K562 (cell line): ENCODE data around the gene TRNP1. TPM values are rescaled to one million over a fixed set of nuclear protein-coding genes. Genes with fewer than 3 reads are reported as not detected.
A peak's percentile ranks its signal among the peaks of the same experiment; 100 is the strongest.

ENCODE experiments used
- ATAC-seq: fragments of 200-7000 bp; cut with Tn5 transposase; 3 replicates; pipeline ENCODE4 v1.9.1; 2020; ENCODE audit warnings: moderate library complexity
- BruUV-seq: library from RNA; stranded (reverse); fragments of 400-500 nt; replicated peaks from 2 replicates; lab custom pipeline; 2021; lab: Mats Ljungman, UMichigan
- CTCF ChIA-PET: fragments of 300-600 bp; formaldehyde crosslinking; extraction: SDS; loops from one replicate; lab custom pipeline; 2021; ENCODE audit warnings: low intra/inter-chr PET ratio; lab: Yijun Ruan, JAX
- POLR2A ChIA-PET: fragments of 300-600, 350-650 bp; sonication (Branson Sonifier 250); formaldehyde crosslinking; extraction: SDS; loops from one replicate; lab custom pipeline; 2021; ENCODE audit warnings: antibody characterized with exemption, inconsistent platforms; lab: Yijun Ruan, JAX
- DNase-seq, 4 experiments: peaks; one replicate each; pipeline versions ENCODE4 v3.0.0 to v3.0.0-alpha.2; 2011 to 2018; ENCODE audit warnings: low spot score in 3 of 4, mixed read lengths in 3 of 4; ENCODE audit errors: extremely low read depth in 1 of 4
- FAIRE-seq: peaks from 2 replicates; lab custom pipeline; 2011; peaks lifted over from hg19 to GRCh38; lab: Jason Lieb, UNC
- H2AFZ ChIP-seq: 2 replicates; pipeline ENCODE4 v1.6.0; 2011; ENCODE audit warnings: low read depth, low read length, control low read depth, inconsistent platforms
- H3K27ac ChIP-seq: fragments of 200-600 bp; 3 replicates; pipeline ENCODE4 v1.8.0; 2011; ENCODE audit warnings: low read depth, mild to moderate bottlenecking, control low read depth, inconsistent platforms, low read length, moderate library complexity, mixed read lengths; ENCODE audit errors: extremely low read depth
- H3K27me3 ChIP-seq, 2 experiments: fragments of 300-600 bp in 1 of 2; 2 replicates in 1 of 2; 3 replicates in 1 of 2; pipeline versions ENCODE4 v1.6.0 to v1.8.0; 2011; ENCODE audit warnings: inconsistent platforms in 2 of 2, low read length in 2 of 2, mild to moderate bottlenecking in 1 of 2, mixed read lengths in 1 of 2, moderate library complexity in 1 of 2; ENCODE audit not compliant: control insufficient read depth in 2 of 2, insufficient read depth in 2 of 2
- H3K36me3 ChIP-seq: fragments of 300-600 bp; 3 replicates; pipeline ENCODE4 v1.8.0; 2011; ENCODE audit warnings: mild to moderate bottlenecking, low read length, inconsistent platforms; ENCODE audit not compliant: control insufficient read depth, insufficient read depth
- H3K4me1 ChIP-seq, 2 experiments: fragments of 200-600 bp in 1 of 2; replicated peaks in 1 of 2; 2 replicates in 1 of 2; 3 replicates in 1 of 2; pipeline versions ENCODE4 v1.5.1 to v1.8.0; 2011; ENCODE audit warnings: inconsistent platforms in 2 of 2, low read length in 2 of 2, mild to moderate bottlenecking in 1 of 2, mixed read lengths in 1 of 2, moderate library complexity in 1 of 2; ENCODE audit not compliant: control insufficient read depth in 2 of 2, insufficient read depth in 2 of 2
- H3K4me2 ChIP-seq: 2 replicates; pipeline ENCODE4 v1.6.1; 2011; ENCODE audit warnings: low read length, control low read depth, inconsistent platforms, mixed read lengths; ENCODE audit not compliant: insufficient read depth
- H3K4me3 ChIP-seq: fragments of 200-600 bp; sonication (generic), shearing (Covaris generic); 2 replicates; pipeline ENCODE4 v1.5.1; 2016; ENCODE audit warnings: control low read depth, inconsistent platforms
- H3K79me2 ChIP-seq: fragments of 200-600 bp; 3 replicates; pipeline ENCODE4 v1.8.0; 2011; ENCODE audit warnings: low read length, inconsistent platforms; ENCODE audit not compliant: control insufficient read depth, insufficient read depth
- H3K9ac ChIP-seq, 2 experiments: 2 replicates each; pipeline versions ENCODE4 v1.6.0 to v1.6.1; 2011; ENCODE audit warnings: low read depth in 2 of 2, low read length in 2 of 2, control low read depth in 1 of 2, inconsistent platforms in 1 of 2, mild to moderate bottlenecking in 1 of 2, mixed read lengths in 1 of 2; ENCODE audit not compliant: insufficient read depth in 1 of 2
- H3K9me1 ChIP-seq: one replicate; pipeline ENCODE4 v1.6.0; 2011; ENCODE audit warnings: inconsistent platforms, mild to moderate bottlenecking, low read length, moderate library complexity; ENCODE audit not compliant: control insufficient read depth, insufficient read depth
- H3K9me3 ChIP-seq: replicated peaks from 2 replicates; pipeline ENCODE4 v1.5.1; 2011; ENCODE audit warnings: low read depth, low read length, inconsistent platforms; ENCODE audit not compliant: control insufficient read depth, insufficient read depth
- H4K20me1 ChIP-seq: replicated peaks from 2 replicates; pipeline ENCODE4 v1.6.1; 2011; ENCODE audit warnings: low read length, inconsistent platforms, mixed read lengths; ENCODE audit not compliant: control insufficient read depth, insufficient read depth
- CEBPB ChIP-seq: fragments of 450-650 bp; IDR thresholded peaks from 2 replicates; pipeline ENCODE4 v1.6.1; 2016; ENCODE audit warnings: missing genetic modification characterization, missing compliant biosample characterization
- CEBPG ChIP-seq, 3 experiments: fragments of 200-800 bp in 1 of 3; sonication (Bioruptor generic) in 1 of 3; sonication (generic) in 1 of 3; formaldehyde crosslinking in 1 of 3; IDR thresholded peaks in 2 of 3; conservative IDR thresholded peaks in 1 of 3; 2 replicates each; pipeline versions ENCODE4 v1.6.1 to v1.8.0; 2016 to 2022; ENCODE audit warnings: missing compliant biosample characterization in 2 of 3, missing genetic modification characterization in 2 of 3, mild to moderate bottlenecking in 1 of 3, missing genetic modification reagents in 1 of 3
- PHB2 ChIP-seq: fragments of 450-650 bp; IDR thresholded peaks from 2 replicates; pipeline ENCODE4 v1.6.1; 2017; ENCODE audit warnings: low read depth
- YY1 ChIP-seq, 3 experiments: IDR thresholded peaks; 2 replicates each; pipeline ENCODE4 v1.6.1; 2011; ENCODE audit warnings: low read length in 2 of 3, mild to moderate bottlenecking in 2 of 3, moderate library complexity in 2 of 3, borderline replicate concordance in 1 of 3, control low read depth in 1 of 3, low read depth in 1 of 3; ENCODE audit not compliant: insufficient read depth in 3 of 3, insufficient replicate concordance in 2 of 3, control insufficient read depth in 1 of 3, insufficient read length in 1 of 3; ENCODE audit errors: extremely low read depth in 1 of 3
- ZNF780A ChIP-seq: fragments of 250-450 bp; sonication (Bioruptor Pico); IDR thresholded peaks from 2 replicates; pipeline ENCODE4 v1.5.0; 2021; ENCODE audit warnings: mild to moderate bottlenecking
- ZNF79 ChIP-seq: fragments of 250-450 bp; sonication (Bioruptor Pico); IDR thresholded peaks from 2 replicates; pipeline ENCODE4 v1.4.0; 2020; ENCODE audit warnings: low read depth, mild to moderate bottlenecking, moderate library complexity
- WGBS: fragments of 100-300 bp; shearing (Covaris generic); methylation state at CpG from one replicate; pipeline ENCODE4 v1.1.6; 2016; ENCODE audit warnings: low coverage, mixed read lengths; ENCODE audit not compliant: insufficient coverage; ENCODE audit errors: missing lambda C conversion rate; 5-methylcytosine and 5-hydroxymethylcytosine counted together
- in situ Hi-C: fragments of 300-500 bp; cut with MboI; formaldehyde crosslinking; loops from 4 replicates; pipeline ENCODE4 v1.15.0; 2018; ENCODE audit warnings: inconsistent platforms, mixed read lengths
- intact Hi-C: fragments of 100-400 bp; cut with micrococcal nuclease; formaldehyde crosslinking; loops from 2 replicates; pipeline ENCODE4 v1.14.2; 2022
- polyA plus RNA-seq, 8 experiments: library from polyadenylated mRNA; depleted of rRNA in 4 of 8; stranded (reverse) in 5 of 8; unstranded in 3 of 8; fragments of >200 nt; fragmentation: Nextera tagmentation in 2 of 8; fragmentation: Illumina TruSeq in 1 of 8; extraction: Ambion mirVana in 2 of 8; extraction: Trizol in 1 of 8; gene quantifications; 2 replicates each; pipeline versions ENCODE4 v1.2.1 to v1.2.3, GENCODE V29; 2011 to 2014; ENCODE audit warnings: inconsistent platforms in 1 of 8, missing spikeins in 1 of 8
- total RNA-seq, 7 experiments: library from RNA; depleted of rRNA in 6 of 7; stranded (reverse); fragments of >200 nt in 6 of 7; fragmentation: Illumina TruSeq in 2 of 7; extraction: Trizol in 2 of 7; gene quantifications; 2 replicates each; pipeline versions ENCODE4 v1.2.1 to v1.2.3, GENCODE V29; 2011 to 2021; ENCODE audit warnings: low replicate concordance in 1 of 7
- TF ChIP-seq, protein P1 (sequence below), 3 experiments: IDR thresholded peaks in 2 of 3; conservative IDR thresholded peaks in 1 of 3; 2 replicates each; pipeline ENCODE4 v1.5.1; 2011 to 2012; ENCODE audit warnings: low read length in 3 of 3, mild to moderate bottlenecking in 3 of 3, control low read depth in 2 of 3, improper control_type of control experiment in 1 of 3, inconsistent platforms in 1 of 3, low read depth in 1 of 3, mixed read lengths in 1 of 3, moderate library complexity in 1 of 3; ENCODE audit not compliant: insufficient read depth in 2 of 3
- TF ChIP-seq, protein P2 (sequence below), 2 experiments: IDR thresholded peaks; 2 replicates each; pipeline ENCODE4 v1.6.1; 2011; ENCODE audit warnings: borderline replicate concordance in 1 of 2, control low read depth in 1 of 2, low read depth in 1 of 2, low read length in 1 of 2, mild to moderate bottlenecking in 1 of 2, mixed read lengths in 1 of 2, moderate library complexity in 1 of 2; ENCODE audit not compliant: insufficient read depth in 1 of 2, insufficient read length in 1 of 2, poor library complexity in 1 of 2, severe bottlenecking in 1 of 2; ENCODE audit errors: extremely low read depth in 1 of 2
- TF ChIP-seq, protein P3 (sequence below): sonication (generic); formaldehyde crosslinking; IDR thresholded peaks from 2 replicates; pipeline ENCODE4 v1.8.1; 2023; ENCODE audit warnings: mild to moderate bottlenecking, missing genetic modification reagents
- TF ChIP-seq, protein P4 (sequence below), 2 experiments: fragments of 250-450 bp in 1 of 2; fragments of 450-650 bp in 1 of 2; sonication (Bioruptor Pico) in 1 of 2; IDR thresholded peaks; 2 replicates each; pipeline versions ENCODE4 v1.6.1 to v1.8.0; 2016 to 2021; ENCODE audit warnings: mild to moderate bottlenecking in 2 of 2, moderate library complexity in 2 of 2, missing compliant biosample characterization in 1 of 2, missing genetic modification characterization in 1 of 2

TRNP1 gene
- total and polyA plus RNA-seq, 9 of the 15 experiments (the other 6 are each of a cell fraction or from before 2014, with no cell fraction given), result 0.03 to 1.3 (median 0.95) TPM

DNA sequence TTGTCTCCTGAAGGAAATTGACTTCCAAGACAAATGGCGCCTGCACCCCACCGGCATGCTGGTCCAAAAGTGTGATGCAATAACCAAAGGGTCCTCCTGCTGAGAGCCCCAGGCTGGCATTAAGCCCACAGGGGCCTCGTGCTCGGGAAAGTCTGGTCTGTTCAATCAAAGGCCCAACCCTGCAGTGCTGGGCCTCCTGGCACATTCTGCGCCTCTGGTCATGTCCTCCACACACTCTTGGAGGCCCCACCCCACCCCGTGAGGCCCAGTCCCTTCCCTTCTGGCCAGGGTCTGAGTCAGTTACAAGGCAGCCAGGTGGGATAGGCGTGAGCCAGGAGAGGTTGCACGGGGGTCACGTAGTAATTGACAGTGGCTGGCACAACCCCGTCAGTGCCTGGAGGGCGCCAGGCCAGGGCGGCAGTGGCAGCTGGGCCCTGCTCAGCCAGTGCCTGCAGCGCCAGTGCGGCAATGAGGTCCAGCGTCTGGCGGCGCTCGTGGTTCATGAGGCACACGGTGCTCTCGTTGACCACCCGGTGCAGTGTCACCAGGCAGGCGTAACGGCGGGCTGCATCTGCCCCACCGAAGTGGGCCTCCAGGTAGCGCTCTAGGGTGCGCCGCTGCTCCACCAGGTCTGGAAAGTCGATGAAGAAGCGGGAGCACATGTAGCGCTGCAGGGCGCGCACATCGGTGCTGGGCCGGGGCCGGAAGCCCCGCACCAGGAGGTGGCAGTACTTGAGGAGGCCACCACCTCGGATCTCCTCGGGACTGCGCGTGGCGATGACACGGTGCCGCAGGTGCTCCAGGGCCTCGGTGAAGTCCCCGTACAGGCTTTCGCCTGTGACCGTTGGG, 12.4 kb downstream of the TRNP1 start:
- FAIRE-seq, result no peak
- peaks cover 26 to 42% of the 10 kb centered on the region in 2 experiments for H3K4me1 ChIP-seq
- no peak for ATAC-seq
- no peak for DNase-seq
- no peaks in the 10 kb centered on the region for H3K27me3 ChIP-seq
- no peaks in the 10 kb centered on the region for H4K20me1 ChIP-seq
- no peak overlapping the region for H2AFZ ChIP-seq
- WGBS, result 93% methylated on average over 43 of the region's 48 CpGs
- ChIA-PET POLR2A (interaction anchor here (1.0 to 1.3 kb wide), 2 partner anchors 12 to 72 kb away, joined by 3 to 5 read pairs; no protein-coding TSS in a partner anchor), CTCF (no interaction called here)
- peaks cover 4% of the 10 kb centered on the region for H3K9me1 ChIP-seq
- intact Hi-C loops, result no loop called here
- no peak overlapping the region; a peak in 1 of 4 replicates for H3K9ac ChIP-seq
- in situ Hi-C loops, result no loop called here
- H3K79me2 ChIP-seq, result no peaks in the 10 kb centered on the region
- no peaks in the 10 kb centered on the region for H3K36me3 ChIP-seq
- H3K9me3 ChIP-seq, result no peaks in the 10 kb centered on the region
- H3K27ac ChIP-seq, result no peak overlapping the region
- no peak overlapping the region for H3K4me3 ChIP-seq
- no TSS peak for BruUV-seq
- H3K4me2 ChIP-seq, result no peak overlapping the region
- TF ChIP-seq, protein P1, sequence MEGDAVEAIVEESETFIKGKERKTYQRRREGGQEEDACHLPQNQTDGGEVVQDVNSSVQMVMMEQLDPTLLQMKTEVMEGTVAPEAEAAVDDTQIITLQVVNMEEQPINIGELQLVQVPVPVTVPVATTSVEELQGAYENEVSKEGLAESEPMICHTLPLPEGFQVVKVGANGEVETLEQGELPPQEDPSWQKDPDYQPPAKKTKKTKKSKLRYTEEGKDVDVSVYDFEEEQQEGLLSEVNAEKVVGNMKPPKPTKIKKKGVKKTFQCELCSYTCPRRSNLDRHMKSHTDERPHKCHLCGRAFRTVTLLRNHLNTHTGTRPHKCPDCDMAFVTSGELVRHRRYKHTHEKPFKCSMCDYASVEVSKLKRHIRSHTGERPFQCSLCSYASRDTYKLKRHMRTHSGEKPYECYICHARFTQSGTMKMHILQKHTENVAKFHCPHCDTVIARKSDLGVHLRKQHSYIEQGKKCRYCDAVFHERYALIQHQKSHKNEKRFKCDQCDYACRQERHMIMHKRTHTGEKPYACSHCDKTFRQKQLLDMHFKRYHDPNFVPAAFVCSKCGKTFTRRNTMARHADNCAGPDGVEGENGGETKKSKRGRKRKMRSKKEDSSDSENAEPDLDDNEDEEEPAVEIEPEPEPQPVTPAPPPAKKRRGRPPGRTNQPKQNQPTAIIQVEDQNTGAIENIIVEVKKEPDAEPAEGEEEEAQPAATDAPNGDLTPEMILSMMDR (IDR thresholded peaks at IDR 0.05 in 2 of 3, conservative IDR thresholded peaks at IDR 0.05 in 1 of 3; ENCODE audit: insufficient read depth in 2 of 3, low read depth in 1 of 3, low read length in 3 of 3), result peak in 1 of 3 experiments; percentile 18; a peak in 2 of 6 replicates
- TF ChIP-seq, protein P2, sequence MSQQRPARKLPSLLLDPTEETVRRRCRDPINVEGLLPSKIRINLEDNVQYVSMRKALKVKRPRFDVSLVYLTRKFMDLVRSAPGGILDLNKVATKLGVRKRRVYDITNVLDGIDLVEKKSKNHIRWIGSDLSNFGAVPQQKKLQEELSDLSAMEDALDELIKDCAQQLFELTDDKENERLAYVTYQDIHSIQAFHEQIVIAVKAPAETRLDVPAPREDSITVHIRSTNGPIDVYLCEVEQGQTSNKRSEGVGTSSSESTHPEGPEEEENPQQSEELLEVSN (IDR thresholded peaks at IDR 0.05; ENCODE audit: borderline replicate concordance in 1 of 2, extremely low read depth in 1 of 2, insufficient read depth in 1 of 2, insufficient read length in 1 of 2, low read depth in 1 of 2, low read length in 1 of 2, poor library complexity in 1 of 2, severe bottlenecking in 1 of 2), result peak in 1 of 2 experiments; percentile 7
- TF ChIP-seq, protein P3, sequence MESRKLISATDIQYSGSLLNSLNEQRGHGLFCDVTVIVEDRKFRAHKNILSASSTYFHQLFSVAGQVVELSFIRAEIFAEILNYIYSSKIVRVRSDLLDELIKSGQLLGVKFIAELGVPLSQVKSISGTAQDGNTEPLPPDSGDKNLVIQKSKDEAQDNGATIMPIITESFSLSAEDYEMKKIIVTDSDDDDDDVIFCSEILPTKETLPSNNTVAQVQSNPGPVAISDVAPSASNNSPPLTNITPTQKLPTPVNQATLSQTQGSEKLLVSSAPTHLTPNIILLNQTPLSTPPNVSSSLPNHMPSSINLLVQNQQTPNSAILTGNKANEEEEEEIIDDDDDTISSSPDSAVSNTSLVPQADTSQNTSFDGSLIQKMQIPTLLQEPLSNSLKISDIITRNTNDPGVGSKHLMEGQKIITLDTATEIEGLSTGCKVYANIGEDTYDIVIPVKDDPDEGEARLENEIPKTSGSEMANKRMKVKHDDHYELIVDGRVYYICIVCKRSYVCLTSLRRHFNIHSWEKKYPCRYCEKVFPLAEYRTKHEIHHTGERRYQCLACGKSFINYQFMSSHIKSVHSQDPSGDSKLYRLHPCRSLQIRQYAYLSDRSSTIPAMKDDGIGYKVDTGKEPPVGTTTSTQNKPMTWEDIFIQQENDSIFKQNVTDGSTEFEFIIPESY (CRISPR knock-in tag), result peak; percentile 99
- no peak for TF ChIP-seq ZNF79
- peak; percentile 73 for TF ChIP-seq CEBPG (CRISPR knock-in tag; IDR thresholded peaks at IDR 0.05)
- peak; percentile 32 to 78; a peak in 2 of 4 replicates for TF ChIP-seq CEBPG (tag; conservative IDR thresholded peaks at IDR 0.05 in 1 of 2, IDR thresholded peaks at IDR 0.05 in 1 of 2)
- no peak for TF ChIP-seq YY1 (IDR thresholded peaks at IDR 0.05; ENCODE audit: borderline replicate concordance in 1 of 3, control insufficient read depth in 1 of 3, extremely low read depth in 1 of 3, insufficient read depth in 3 of 3, insufficient read length in 1 of 3, insufficient replicate concordance in 2 of 3, low read depth in 1 of 3, low read length in 2 of 3)
- TF ChIP-seq, protein P4, sequence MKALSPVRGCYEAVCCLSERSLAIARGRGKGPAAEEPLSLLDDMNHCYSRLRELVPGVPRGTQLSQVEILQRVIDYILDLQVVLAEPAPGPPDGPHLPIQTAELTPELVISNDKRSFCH (CRISPR knock-in tag; IDR thresholded peaks at IDR 0.05), result no peak
- TF ChIP-seq, protein P4 (tag; IDR thresholded peaks at IDR 0.05), result no peak
- peak; percentile 76 for TF ChIP-seq CEBPB (tag)
- TF ChIP-seq ZNF780A (CRISPR knock-in tag), result no peak
- no peak for TF ChIP-seq PHB2
